IMR-90 (cell line): ENCODE measurements around the gene TSPYL1. TPM values are rescaled to one million over a fixed set of nuclear protein-coding genes. Genes with fewer than 3 reads are reported as not detected.
A peak's percentile ranks its signal among the peaks of the same experiment; 100 is the strongest.

Experiments
- ATAC-seq: fragments of 200-7000 bp; cut with Tn5 transposase; 2 replicates; pipeline ENCODE4 v1.9.1; 2020; ENCODE audit warnings: low read depth, mild to moderate bottlenecking, moderate library complexity
- BruUV-seq: library from RNA; stranded (reverse); fragments of 400-500 nt; replicated peaks from 2 replicates; lab custom pipeline; 2021; lab: Mats Ljungman, UMichigan
- CTCF ChIA-PET: fragments of 300-600 bp; formaldehyde crosslinking; extraction: SDS; loops from one replicate; lab custom pipeline; 2021; ENCODE audit warnings: antibody characterized with exemption; lab: Yijun Ruan, JAX
- POLR2A ChIA-PET: fragments of 300-600 bp; sonication (Branson Sonifier 250); formaldehyde crosslinking; loops from one replicate; lab custom pipeline; 2022; ENCODE audit warnings: antibody characterized with exemption; ENCODE audit not compliant: unreplicated experiment; lab: Charles Lee
- DNase-seq: peaks from one replicate; pipeline ENCODE4 v3.0.0; 2013
- H2AFZ ChIP-seq: replicated peaks from 2 replicates; pipeline ENCODE3; 2013; ENCODE audit warnings: low read length, mild to moderate bottlenecking; ENCODE audit not compliant: poor library complexity
- H2AK5ac ChIP-seq: 2 replicates; pipeline ENCODE4 v1.6.1; 2013; ENCODE audit warnings: low read depth, low read length, inconsistent platforms
- H2AK9ac ChIP-seq: replicated peaks from 2 replicates; pipeline ENCODE3; 2013; ENCODE audit warnings: mild to moderate bottlenecking, low read depth, low read length, moderate library complexity; ENCODE audit not compliant: poor library complexity
- H2BK120ac ChIP-seq: 2 replicates; pipeline ENCODE4 v1.6.1; 2013; ENCODE audit warnings: low read depth, low read length, inconsistent platforms
- H2BK15ac ChIP-seq: 3 replicates; pipeline ENCODE4 v1.6.1; 2013; ENCODE audit warnings: low read depth, low read length, inconsistent platforms
- H2BK20ac ChIP-seq: 2 replicates; pipeline ENCODE4 v1.6.1; 2013; ENCODE audit warnings: low read depth, mild to moderate bottlenecking, inconsistent platforms, low read length, moderate library complexity
- H2BK5ac ChIP-seq: 2 replicates; pipeline ENCODE4 v1.6.1; 2013; ENCODE audit warnings: mild to moderate bottlenecking, low read depth, low read length, inconsistent platforms; ENCODE audit not compliant: poor library complexity, severe bottlenecking
- H3K14ac ChIP-seq: replicated peaks from 2 replicates; pipeline ENCODE4 v1.6.1; 2013; ENCODE audit warnings: low read depth, low read length, inconsistent platforms
- H3K18ac ChIP-seq: 2 replicates; pipeline ENCODE4 v1.6.1; 2013; ENCODE audit warnings: low read depth, low read length, control low read depth
- H3K23ac ChIP-seq: 2 replicates; pipeline ENCODE4 v1.6.1; 2013; ENCODE audit warnings: low read depth, low read length, inconsistent platforms
- H3K27ac ChIP-seq: 2 replicates; pipeline ENCODE4 v1.5.1; 2013; ENCODE audit warnings: mild to moderate bottlenecking, control low read depth, low read length; ENCODE audit not compliant: insufficient read depth
- H3K27me3 ChIP-seq: 2 replicates; pipeline ENCODE4 v1.6.1; 2013; ENCODE audit warnings: low read length; ENCODE audit not compliant: control insufficient read depth, insufficient read depth
- H3K36me3 ChIP-seq: 2 replicates; pipeline ENCODE4 v1.6.1; 2013; ENCODE audit warnings: low read length, mixed read lengths; ENCODE audit not compliant: control insufficient read depth, insufficient read depth
- H3K4ac ChIP-seq: 2 replicates; pipeline ENCODE4 v1.6.1; 2013; ENCODE audit warnings: low read depth, low read length, inconsistent platforms
- H3K4me1 ChIP-seq: 2 replicates; pipeline ENCODE4 v1.6.1; 2013; ENCODE audit warnings: low read length, mixed read lengths; ENCODE audit not compliant: control insufficient read depth, insufficient read depth
- H3K4me2 ChIP-seq: 2 replicates; pipeline ENCODE4 v1.6.1; 2013; ENCODE audit warnings: low read depth, mild to moderate bottlenecking, control low read depth, low read length, moderate library complexity
- H3K4me3 ChIP-seq: 2 replicates; pipeline ENCODE4 v1.5.1; 2013; ENCODE audit warnings: low read depth, mild to moderate bottlenecking, control low read depth, low read length, moderate library complexity; ENCODE audit not compliant: insufficient read depth
- H3K56ac ChIP-seq: 2 replicates; pipeline ENCODE4 v1.6.1; 2013; ENCODE audit warnings: low read length, inconsistent platforms; ENCODE audit not compliant: insufficient read depth; ENCODE audit errors: extremely low read depth
- H3K79me1 ChIP-seq, 2 experiments: 2 replicates each; pipeline ENCODE4 v1.6.1; 2013; ENCODE audit warnings: low read length in 2 of 2, inconsistent platforms in 1 of 2, low read depth in 1 of 2
- H3K9ac ChIP-seq: 2 replicates; pipeline ENCODE4 v1.6.1; 2013; ENCODE audit warnings: low read depth, low read length, control low read depth
- H3K9me1 ChIP-seq: 2 replicates; pipeline ENCODE4 v1.6.1; 2013; ENCODE audit warnings: low read length, inconsistent platforms; ENCODE audit not compliant: insufficient read depth
- H3K9me3 ChIP-seq: 2 replicates; pipeline ENCODE4 v1.6.1; 2013; ENCODE audit warnings: low read length; ENCODE audit not compliant: control insufficient read depth, insufficient read depth
- H4K20me1 ChIP-seq: 2 replicates; pipeline ENCODE4 v1.6.1; 2013; ENCODE audit warnings: low read length, inconsistent platforms; ENCODE audit not compliant: insufficient read depth
- H4K5ac ChIP-seq: 2 replicates; pipeline ENCODE4 v1.6.1; 2013; ENCODE audit warnings: mild to moderate bottlenecking, low read depth, low read length, control low read depth
- H4K8ac ChIP-seq, 2 experiments: 2 replicates each; pipeline ENCODE4 v1.6.1; 2013; ENCODE audit warnings: low read depth in 2 of 2, low read length in 2 of 2, control low read depth in 1 of 2, inconsistent platforms in 1 of 2
- H4K91ac ChIP-seq: 2 replicates; pipeline ENCODE4 v1.6.1; 2013; ENCODE audit warnings: low read depth, low read length, inconsistent platforms; ENCODE audit not compliant: insufficient read depth
- BHLHE40 ChIP-seq: fragments of 150-350 bp; IDR thresholded peaks from 2 replicates; pipeline ENCODE4 v1.6.1; 2016; ENCODE audit warnings: mild to moderate bottlenecking, low read depth, low read length
- CEBPB ChIP-seq: IDR thresholded peaks from 2 replicates; pipeline ENCODE4 v1.6.1; 2012; ENCODE audit warnings: low read depth, low read length, improper control_type of control experiment
- CHD1 ChIP-seq: IDR thresholded peaks from 2 replicates; pipeline ENCODE4 v1.6.1; 2012; ENCODE audit warnings: low read depth, low read length, improper control_type of control experiment
- FOS ChIP-seq: fragments of 150-350 bp; IDR thresholded peaks from 2 replicates; pipeline ENCODE4 v1.6.1; 2016; ENCODE audit warnings: low read depth, low read length
- MAFK ChIP-seq: IDR thresholded peaks from 2 replicates; pipeline ENCODE4 v1.6.1; 2012; ENCODE audit warnings: low read depth, low read length, improper control_type of control experiment
- MAZ ChIP-seq: IDR thresholded peaks from 2 replicates; pipeline ENCODE4 v1.6.1; 2012; ENCODE audit warnings: low read depth, mild to moderate bottlenecking, low read length, improper control_type of control experiment, moderate library complexity, borderline replicate concordance
- MXI1 ChIP-seq: IDR thresholded peaks from 2 replicates; pipeline ENCODE4 v1.6.1; 2012; ENCODE audit warnings: low read depth, mild to moderate bottlenecking, low read length, moderate library complexity, borderline replicate concordance
- NFE2L2 ChIP-seq: fragments of 150-350 bp; IDR thresholded peaks from 2 replicates; pipeline ENCODE4 v1.6.1; 2016; ENCODE audit warnings: low read depth, mild to moderate bottlenecking, low read length
- POLR2A ChIP-seq: IDR thresholded peaks from 2 replicates; pipeline ENCODE4 v1.6.1; 2012; ENCODE audit warnings: mild to moderate bottlenecking, low read depth, low read length
- RAD21 ChIP-seq: IDR thresholded peaks from 2 replicates; pipeline ENCODE4 v1.6.1; 2012; ENCODE audit warnings: low read length, improper control_type of control experiment
- RCOR1 ChIP-seq: IDR thresholded peaks from 2 replicates; pipeline ENCODE4 v1.6.1; 2012; ENCODE audit warnings: mild to moderate bottlenecking, low read length, improper control_type of control experiment; ENCODE audit not compliant: insufficient replicate concordance
- RFX5 ChIP-seq: IDR thresholded peaks from 2 replicates; pipeline ENCODE4 v1.8.0; 2012; ENCODE audit warnings: low read depth, mild to moderate bottlenecking, low read length, moderate library complexity
- SMC3 ChIP-seq: fragments of 150-350 bp; IDR thresholded peaks from 2 replicates; pipeline ENCODE4 v1.6.1; 2016; ENCODE audit warnings: low read depth, mild to moderate bottlenecking, antibody characterized with exemption, low read length, moderate library complexity
- WGBS, 2 experiments: methylation state at CpG; one replicate each; pipeline versions ENCODE4 v1.1.5 to v1.1.7; 2013; ENCODE audit warnings: missing lambda C conversion rate in 2 of 2; ENCODE audit not compliant: insufficient read length in 1 of 2; ENCODE audit errors: extremely low coverage in 2 of 2; 5-methylcytosine and 5-hydroxymethylcytosine counted together
- dilution Hi-C: fragments of 300-500 bp; cut with HindIII; formaldehyde crosslinking; loops from one replicate; pipeline ENCODE4 v1.14.3; 2018; ENCODE audit warnings: low sequenced_read_pairs; ENCODE audit not compliant: unreplicated experiment
- in situ Hi-C: fragments of 300-500 bp; cut with MboI; formaldehyde crosslinking; loops from 3 replicates; pipeline ENCODE4 v1.14.3; 2019; ENCODE audit warnings: low sequenced_read_pairs, inconsistent platforms, mixed read lengths
- intact Hi-C: fragments of 100-400 bp; cut with micrococcal nuclease; formaldehyde crosslinking; loops from 2 replicates; pipeline ENCODE4 v1.10.0; 2022
- polyA plus RNA-seq, 3 experiments: library from polyadenylated mRNA; depleted of rRNA; stranded (reverse); fragments of >200 nt; gene quantifications; 2 replicates each; pipeline ENCODE4 v1.2.3, GENCODE V29; 2012; ENCODE audit warnings: low replicate concordance in 1 of 3
- total RNA-seq: library from RNA; depleted of rRNA; stranded (reverse); fragments of >200 nt; gene quantifications from 2 replicates; pipeline ENCODE4 v1.2.3, GENCODE V29; 2012
- TF ChIP-seq, protein P1 (sequence below): fragments of 150-350 bp; IDR thresholded peaks from 2 replicates; pipeline ENCODE4 v1.6.1; 2017; ENCODE audit warnings: mild to moderate bottlenecking, antibody characterized with exemption, low read length, low read depth
- TF ChIP-seq, protein P2 (sequence below): fragments of 150-350 bp; IDR thresholded peaks from 2 replicates; pipeline ENCODE4 v1.6.1; 2016; ENCODE audit warnings: low read depth, mild to moderate bottlenecking, low read length, moderate library complexity, borderline replicate concordance
- TF ChIP-seq, protein P3 (sequence below): conservative IDR thresholded peaks from 2 replicates; pipeline ENCODE4 v1.5.1; 2012; ENCODE audit warnings: mild to moderate bottlenecking, low read depth, low read length, improper control_type of control experiment

Gene TSPYL1
- total and polyA plus RNA-seq, 2 of the 4 experiments (the other 2 are of a cell fraction): 32.4 to 111 TPM

- Histone ChIP-seq H2BK15ac (no peak overlapping the region), H3K9ac (no peak overlapping the region), H3K36me3 (no peaks in the 10 kb centered on the region), H2AFZ (no peak overlapping the region), H3K56ac (no peak overlapping the region), H4K5ac (no peak overlapping the region), H2BK20ac (no peak overlapping the region), H4K20me1 (no peaks in the 10 kb centered on the region), H3K4me2 (no peak overlapping the region), H3K18ac (no peak overlapping the region), H3K27ac (no peak overlapping the region), H4K91ac (no peak overlapping the region), H3K79me1 (no peaks in the 10 kb centered on the region; a peak in 1 of 4 replicates), H2BK5ac (no peak overlapping the region), H3K23ac (no peak overlapping the region), H3K4me1 (peaks cover 3% of the 10 kb centered on the region; the same call in 1 of the 2 replicates), H2AK9ac (no peak overlapping the region), H3K27me3 (no peaks in the 10 kb centered on the region), H3K9me1 (no peaks in the 10 kb centered on the region), H2AK5ac (no peak overlapping the region), H4K8ac (no peak overlapping the region), H3K9me3 (no peaks in the 10 kb centered on the region), H2BK120ac (no peak overlapping the region), H3K4ac (no peak overlapping the region), H3K14ac (no peak overlapping the region), H3K4me3 (no peak overlapping the region)
- dilution Hi-C loops: no loop called here
- peak; percentile 37; the same call in 1 of the 2 replicates for ATAC-seq
- in situ Hi-C loops: no loop called here
- intact Hi-C loops: no loop called here
- peak; percentile 42 for DNase-seq
- POLR2A ChIA-PET: no interaction called here
- CTCF ChIA-PET: interaction anchor here (0.5 kb wide), 1 partner anchor 47 kb away, joined by 4 read pairs; no protein-coding TSS in a partner anchor
- no peak for TF ChIP-seq FOS
- no peak for TF ChIP-seq MAZ
- TF ChIP-seq, protein P1, sequence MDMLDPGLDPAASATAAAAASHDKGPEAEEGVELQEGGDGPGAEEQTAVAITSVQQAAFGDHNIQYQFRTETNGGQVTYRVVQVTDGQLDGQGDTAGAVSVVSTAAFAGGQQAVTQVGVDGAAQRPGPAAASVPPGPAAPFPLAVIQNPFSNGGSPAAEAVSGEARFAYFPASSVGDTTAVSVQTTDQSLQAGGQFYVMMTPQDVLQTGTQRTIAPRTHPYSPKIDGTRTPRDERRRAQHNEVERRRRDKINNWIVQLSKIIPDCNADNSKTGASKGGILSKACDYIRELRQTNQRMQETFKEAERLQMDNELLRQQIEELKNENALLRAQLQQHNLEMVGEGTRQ: no peak
- no peak for TF ChIP-seq RFX5
- TF ChIP-seq NFE2L2: no peak
- TF ChIP-seq CHD1: no peak
- TF ChIP-seq, protein P2, sequence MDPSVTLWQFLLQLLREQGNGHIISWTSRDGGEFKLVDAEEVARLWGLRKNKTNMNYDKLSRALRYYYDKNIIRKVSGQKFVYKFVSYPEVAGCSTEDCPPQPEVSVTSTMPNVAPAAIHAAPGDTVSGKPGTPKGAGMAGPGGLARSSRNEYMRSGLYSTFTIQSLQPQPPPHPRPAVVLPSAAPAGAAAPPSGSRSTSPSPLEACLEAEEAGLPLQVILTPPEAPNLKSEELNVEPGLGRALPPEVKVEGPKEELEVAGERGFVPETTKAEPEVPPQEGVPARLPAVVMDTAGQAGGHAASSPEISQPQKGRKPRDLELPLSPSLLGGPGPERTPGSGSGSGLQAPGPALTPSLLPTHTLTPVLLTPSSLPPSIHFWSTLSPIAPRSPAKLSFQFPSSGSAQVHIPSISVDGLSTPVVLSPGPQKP: no peak
- TF ChIP-seq, protein P3, sequence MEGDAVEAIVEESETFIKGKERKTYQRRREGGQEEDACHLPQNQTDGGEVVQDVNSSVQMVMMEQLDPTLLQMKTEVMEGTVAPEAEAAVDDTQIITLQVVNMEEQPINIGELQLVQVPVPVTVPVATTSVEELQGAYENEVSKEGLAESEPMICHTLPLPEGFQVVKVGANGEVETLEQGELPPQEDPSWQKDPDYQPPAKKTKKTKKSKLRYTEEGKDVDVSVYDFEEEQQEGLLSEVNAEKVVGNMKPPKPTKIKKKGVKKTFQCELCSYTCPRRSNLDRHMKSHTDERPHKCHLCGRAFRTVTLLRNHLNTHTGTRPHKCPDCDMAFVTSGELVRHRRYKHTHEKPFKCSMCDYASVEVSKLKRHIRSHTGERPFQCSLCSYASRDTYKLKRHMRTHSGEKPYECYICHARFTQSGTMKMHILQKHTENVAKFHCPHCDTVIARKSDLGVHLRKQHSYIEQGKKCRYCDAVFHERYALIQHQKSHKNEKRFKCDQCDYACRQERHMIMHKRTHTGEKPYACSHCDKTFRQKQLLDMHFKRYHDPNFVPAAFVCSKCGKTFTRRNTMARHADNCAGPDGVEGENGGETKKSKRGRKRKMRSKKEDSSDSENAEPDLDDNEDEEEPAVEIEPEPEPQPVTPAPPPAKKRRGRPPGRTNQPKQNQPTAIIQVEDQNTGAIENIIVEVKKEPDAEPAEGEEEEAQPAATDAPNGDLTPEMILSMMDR: no peak
- TF ChIP-seq SMC3: no peak
- TF ChIP-seq RAD21: no peak
- TF ChIP-seq CEBPB: no peak
- TF ChIP-seq MAFK: no peak
- no peak for TF ChIP-seq POLR2A
- TF ChIP-seq BHLHE40: no peak
- TF ChIP-seq RCOR1: no peak
- TF ChIP-seq MXI1: no peak
- no TSS peak for BruUV-seq
- no CpG with 5 or more reads among the region's 2 CpGs for WGBS, 2 experiments
Observed at GRCh38 chr6:116313101-116313776, 33.5 kb upstream of the TSPYL1 start.
